Measurements from ENCODE around the gene ZNF831.

ZNF831 gene

GRCh38 chr20:59157961-59158541, 5.6 kb upstream of the ZNF831 start:
- no peak for DNase-seq

GRCh38 chr20:59158673-59159072, 4.9 kb upstream of the ZNF831 start:
- no peak for DNase-seq

GRCh38 chr20:59159091-59159490, 4.5 kb upstream of the ZNF831 start:
- DNase-seq, result no peak

GRCh38 chr20:59159493-59160376, 3.9 kb upstream of the ZNF831 start:
- DNase-seq, result no peak

- DNase-seq, result no peak
Observed at GRCh38 chr20:59160389-59161115, 3.1 kb upstream of the ZNF831 start.

GRCh38 chr20:59161721-59162120, 1.9 kb upstream of the ZNF831 start:
- DNase-seq, result no peak

GRCh38 chr20:59164686-59165391, 1.2 kb downstream of the ZNF831 start:
- DNase-seq, result no peak

GRCh38 chr20:59165396-59165795, 1.8 kb downstream of the ZNF831 start:
- DNase-seq, result no peak

GRCh38 chr20:59165891-59166709, 2.5 kb downstream of the ZNF831 start:
- no peak for DNase-seq

- DNase-seq, result no peak
Observed at GRCh38 chr20:59170406-59171349, 7.1 kb downstream of the ZNF831 start.

GRCh38 chr20:59171986-59172385, 8.4 kb downstream of the ZNF831 start:
- DNase-seq, result no peak

GRCh38 chr20:59173938-59174491, 10.4 kb downstream of the ZNF831 start:
- no peak for DNase-seq

- no peak for DNase-seq
Observed at GRCh38 chr20:59175002-59175401, 11.4 kb downstream of the ZNF831 start.

- no peak for DNase-seq
Observed at GRCh38 chr20:59175861-59176260, 12.2 kb downstream of the ZNF831 start.

GRCh38 chr20:59176812-59177211, 13.2 kb downstream of the ZNF831 start:
- no peak for DNase-seq

- no peak for DNase-seq
Observed at GRCh38 chr20:59177266-59178250, 13.9 kb downstream of the ZNF831 start.

- DNase-seq, result no peak
Observed at GRCh38 chr20:59178983-59179595, 15.5 kb downstream of the ZNF831 start.

- no peak for DNase-seq
Observed at GRCh38 chr20:59179988-59180387, 16.4 kb downstream of the ZNF831 start.

GRCh38 chr20:59181936-59182335, 18.3 kb downstream of the ZNF831 start:
- no peak for DNase-seq

Data from SIG-M5 (cell line).